Activated CD8-positive, alpha-beta memory T cell treated with anti-CD3 and anti-CD28 coated beads for 24 hours (primary cell): Measurements from ENCODE around the gene ZSWIM4.
"Not testable (repeated sequence)": the region's sequence is repeated elsewhere in the genome, so short reads cannot be mapped to it uniquely, and the experiment has no call there.

Experiments used
- DNase-seq: peaks from one replicate; pipeline ENCODE4 v3.0.0-alpha.2; 2020

ZSWIM4 gene

DNA sequence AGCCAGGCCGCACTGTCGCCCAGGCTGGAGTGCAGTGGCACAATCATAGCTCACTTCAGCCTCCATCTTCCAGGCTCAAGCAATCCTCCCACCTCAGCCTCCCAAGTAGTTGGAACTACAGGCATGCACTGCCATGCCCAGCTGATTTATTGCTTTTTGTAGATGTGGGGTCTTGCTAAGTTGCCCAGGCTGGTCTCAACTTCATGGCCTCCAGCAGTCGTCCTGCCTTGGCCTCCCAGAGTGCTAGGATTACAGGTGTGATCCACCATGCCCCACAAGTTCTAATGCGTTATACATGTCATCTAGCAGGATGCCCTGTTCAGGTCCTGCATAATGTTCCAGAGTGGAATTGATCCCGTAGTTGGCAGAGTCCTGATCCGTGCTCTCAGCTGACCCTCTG lies 16.4 kb upstream of the ZSWIM4 start:
- DNase-seq = no peak

DNA sequence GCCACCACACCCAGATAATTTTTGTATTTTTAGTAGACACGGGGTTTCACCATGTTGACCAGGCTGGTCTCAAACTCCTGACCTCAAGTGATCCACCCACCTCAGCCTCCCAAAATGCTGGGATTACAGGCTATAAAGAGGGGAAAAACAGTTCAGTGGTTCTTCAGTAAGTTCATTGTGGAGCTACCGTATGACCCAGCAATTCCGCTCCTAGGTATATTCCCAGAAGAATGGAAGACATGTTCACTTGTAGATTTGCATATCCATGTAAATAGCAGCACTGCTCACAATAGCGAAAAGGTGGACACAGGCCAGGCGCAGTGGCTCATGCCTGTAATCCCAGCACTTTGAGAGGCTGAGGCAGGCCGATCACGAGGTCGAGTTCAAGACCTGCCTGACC lies 15.4 kb upstream of the ZSWIM4 start:
- not testable (repeated sequence) for DNase-seq

GRCh38 chr19:13781547-13781946 lies 13.7 kb upstream of the ZSWIM4 start:
- DNase-seq = no peak

DNA sequence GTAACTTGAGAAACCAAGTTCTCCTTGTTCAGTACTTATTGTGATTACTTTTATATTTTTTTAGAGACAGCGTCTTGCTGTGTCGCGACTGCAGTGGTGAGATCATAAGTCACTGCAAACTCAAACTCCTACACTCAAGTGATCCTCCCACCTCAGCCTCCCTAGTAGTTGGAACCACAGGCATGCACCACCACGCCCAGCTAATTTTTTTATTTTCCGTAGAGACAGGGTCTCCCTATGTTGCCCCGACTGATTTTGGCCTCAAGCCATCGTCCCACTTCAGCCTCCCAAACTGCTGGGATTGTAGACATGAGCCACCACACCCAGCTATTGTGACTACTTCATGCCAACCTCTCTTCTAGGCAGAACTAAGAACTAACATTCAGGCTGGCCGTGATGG lies 12.7 kb upstream of the ZSWIM4 start:
- no peak for DNase-seq

DNA sequence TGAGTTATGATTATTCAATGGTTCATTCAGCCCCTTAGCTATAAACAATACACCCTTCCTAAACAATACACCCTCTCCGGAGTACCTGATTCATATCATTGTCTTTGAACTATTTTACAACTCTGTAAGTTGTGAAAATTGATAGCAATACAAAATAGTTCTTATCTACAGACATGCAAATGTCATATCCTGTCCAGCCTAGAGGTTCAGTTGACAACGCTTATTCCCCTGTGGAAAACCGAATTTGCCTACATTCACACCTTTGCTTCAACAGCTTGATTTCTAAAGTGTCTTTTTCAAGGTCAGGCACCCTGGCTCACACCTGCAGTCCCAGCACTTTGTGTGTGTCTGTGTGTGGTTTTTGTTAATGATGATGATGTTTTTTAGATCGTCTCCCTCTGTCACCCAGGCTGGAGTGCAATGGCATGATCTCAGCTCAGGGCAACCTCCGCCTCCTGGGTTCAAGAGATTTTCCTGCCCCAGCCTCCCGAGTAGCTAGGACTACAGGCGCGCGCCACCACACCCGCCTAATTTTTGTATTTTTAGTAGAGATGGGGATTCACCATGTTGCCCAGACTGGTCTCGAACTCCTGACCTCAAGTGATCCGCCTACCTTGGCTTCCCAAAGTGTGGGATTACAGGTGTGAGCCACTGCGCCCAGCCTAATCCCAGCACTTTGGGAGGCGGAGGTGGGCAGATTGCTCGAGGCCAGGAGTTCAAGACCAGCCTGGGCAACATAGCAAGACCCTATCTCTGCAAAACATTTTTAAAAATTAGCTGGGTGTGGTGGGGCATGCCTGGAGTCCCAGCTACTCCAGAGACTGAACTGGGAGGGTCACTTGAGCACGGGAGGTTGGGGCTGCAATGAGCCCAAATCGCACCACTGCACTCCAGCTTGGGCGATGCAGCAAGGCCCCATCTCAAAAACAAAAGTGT lies 11.4 kb upstream of the ZSWIM4 start:
- no peak for DNase-seq

GRCh38 chr19:13784731-13785452 lies 10.4 kb upstream of the ZSWIM4 start:
- DNase-seq = peak; percentile 88

GRCh38 chr19:13788991-13789390 lies 6.3 kb upstream of the ZSWIM4 start:
- DNase-seq = no peak

GRCh38 chr19:13790354-13790753 lies 4.9 kb upstream of the ZSWIM4 start:
- DNase-seq = no peak

DNA sequence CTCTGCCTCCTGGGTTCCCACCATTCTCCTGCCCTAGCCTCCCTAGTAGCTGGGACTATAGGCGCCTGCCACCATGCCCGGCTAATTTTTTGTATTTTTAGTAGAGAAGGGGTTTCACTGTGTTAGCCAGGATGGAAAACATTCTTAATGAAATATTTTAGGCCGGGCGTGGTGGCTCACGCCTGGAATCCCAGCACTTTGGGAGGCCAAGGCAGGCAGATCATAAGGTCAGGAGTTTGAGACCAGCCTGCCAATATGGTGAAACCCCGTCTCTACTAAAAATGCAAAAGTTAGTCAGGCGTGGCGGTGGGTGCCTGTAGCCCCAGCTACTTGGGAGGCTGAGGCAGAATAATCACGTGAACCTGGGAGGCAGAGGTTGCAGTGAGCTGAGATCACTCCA lies 1.9 kb upstream of the ZSWIM4 start:
- DNase-seq = not testable (repeated sequence)

GRCh38 chr19:13794398-13794756 lies 866 bp upstream of the ZSWIM4 start:
- DNase-seq = no peak

DNA sequence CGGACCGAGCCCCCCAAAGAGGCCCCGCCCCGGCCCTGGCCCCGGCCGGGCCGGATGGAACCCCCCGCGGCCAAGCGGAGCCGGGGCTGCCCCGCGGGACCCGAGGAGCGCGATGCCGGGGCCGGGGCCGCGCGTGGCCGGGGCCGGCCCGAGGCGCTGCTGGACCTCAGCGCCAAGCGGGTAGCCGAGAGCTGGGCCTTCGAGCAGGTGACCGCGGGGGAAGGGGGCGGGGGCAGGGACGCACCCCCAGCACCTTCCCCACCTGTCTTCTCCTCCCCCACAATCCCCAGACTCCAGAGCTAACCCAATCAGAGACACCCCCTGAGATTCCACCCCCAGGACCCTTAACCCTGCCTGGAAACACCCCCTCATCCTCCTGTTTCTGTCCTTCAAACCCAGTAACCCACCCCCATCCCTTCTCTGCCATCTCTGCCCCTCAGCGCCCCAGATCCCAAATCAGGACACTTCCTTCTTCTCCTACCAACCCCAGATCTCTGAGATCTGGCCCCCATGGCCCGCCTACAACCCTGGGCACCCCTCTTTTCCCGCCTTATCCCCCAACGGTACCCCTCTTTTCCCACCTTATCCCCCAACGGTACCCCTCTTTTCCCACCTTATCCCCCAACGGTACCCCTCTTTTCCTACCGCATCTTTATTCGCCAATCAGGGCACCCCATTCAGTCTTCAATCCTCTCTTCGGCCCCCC lies 505 bp downstream of the ZSWIM4 start:
- DNase-seq = no peak

GRCh38 chr19:13796301-13797057 lies 1.2 kb downstream of the ZSWIM4 start:
- no peak for DNase-seq

GRCh38 chr19:13797058-13797440 lies 1.8 kb downstream of the ZSWIM4 start:
- no peak for DNase-seq

GRCh38 chr19:13797870-13798269 lies 2.6 kb downstream of the ZSWIM4 start:
- DNase-seq = no peak

- no peak for DNase-seq
These were observed 4.4 kb downstream of the ZSWIM4 start for GRCh38 chr19:13799669-13800068.

DNA sequence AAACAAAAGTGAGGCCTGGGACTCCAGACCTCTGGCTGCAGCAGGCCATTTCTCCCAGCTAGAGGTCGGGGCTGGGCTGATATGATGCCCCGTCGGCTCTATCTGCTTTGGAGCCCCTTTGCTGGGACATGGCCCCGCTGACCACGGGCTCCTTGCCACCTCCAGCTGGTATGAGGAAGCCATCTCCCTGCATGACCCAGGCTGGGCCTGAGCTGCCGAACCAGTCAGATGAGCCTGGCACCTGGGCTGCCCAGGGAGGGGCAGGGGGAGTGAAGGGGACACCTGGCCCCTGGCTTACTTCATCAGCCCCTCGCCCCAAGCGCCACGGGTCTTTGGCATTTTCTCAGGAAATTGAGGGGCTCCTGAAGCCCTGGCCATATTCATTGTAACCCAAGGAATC lies 7.8 kb downstream of the ZSWIM4 start:
- no peak for DNase-seq

DNA sequence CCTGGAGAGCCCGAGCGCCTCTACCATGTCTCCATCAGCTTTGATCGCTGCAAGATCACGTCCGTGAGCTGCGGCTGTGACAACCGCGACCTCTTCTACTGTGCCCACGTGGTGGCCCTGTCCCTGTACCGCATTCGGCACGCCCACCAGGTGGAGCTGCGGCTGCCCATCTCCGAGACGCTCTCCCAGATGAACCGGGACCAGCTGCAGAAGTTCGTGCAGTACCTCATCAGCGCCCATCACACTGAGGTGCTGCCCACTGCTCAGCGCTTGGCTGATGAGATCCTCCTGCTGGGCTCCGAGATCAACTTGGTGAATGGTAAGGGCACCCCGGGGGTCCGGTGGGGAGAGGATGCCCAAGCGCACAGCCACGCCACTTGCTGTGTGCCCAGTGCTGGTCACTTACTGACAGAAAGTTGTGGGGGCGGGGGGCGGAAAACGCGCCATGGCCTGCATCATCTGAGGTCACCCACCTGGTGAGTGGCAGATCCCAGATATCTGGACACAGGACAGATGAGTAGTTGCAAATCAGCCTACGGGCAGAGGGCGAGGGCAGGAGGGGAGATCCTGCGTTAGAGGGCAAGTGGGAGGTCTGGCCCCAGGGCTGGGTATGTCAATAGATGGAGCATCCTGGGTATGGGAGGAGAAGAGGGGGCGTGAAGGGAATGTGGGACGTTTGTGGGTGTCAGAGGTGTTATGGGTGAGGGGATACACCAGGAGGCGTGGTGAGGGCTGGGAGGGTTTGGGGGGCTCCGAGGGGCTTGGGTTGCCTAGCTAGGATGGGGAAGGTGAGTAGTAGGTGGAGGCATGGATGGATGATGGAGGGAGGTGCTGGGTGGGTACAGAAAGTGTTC lies 9.8 kb downstream of the ZSWIM4 start:
- no peak for DNase-seq

DNA sequence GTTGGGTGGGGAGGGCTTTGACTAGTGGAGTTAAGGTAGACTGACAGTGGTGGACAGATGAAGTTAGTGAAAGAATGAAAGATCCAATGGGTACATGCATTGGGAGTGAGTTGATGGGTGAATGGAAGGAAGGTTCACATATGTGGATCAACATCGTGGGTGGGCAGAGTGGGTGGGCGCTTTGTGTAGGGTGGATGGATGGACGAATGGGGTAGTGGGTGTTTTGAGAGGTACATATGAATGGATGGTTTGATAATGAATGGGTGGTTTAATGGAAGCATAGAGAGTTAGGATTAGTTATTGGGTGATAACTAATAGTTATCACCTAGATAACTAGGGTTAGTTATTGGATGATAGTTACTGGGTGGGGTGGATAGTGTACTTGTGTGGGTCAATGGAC lies 11.5 kb downstream of the ZSWIM4 start:
- DNase-seq = no peak

DNA sequence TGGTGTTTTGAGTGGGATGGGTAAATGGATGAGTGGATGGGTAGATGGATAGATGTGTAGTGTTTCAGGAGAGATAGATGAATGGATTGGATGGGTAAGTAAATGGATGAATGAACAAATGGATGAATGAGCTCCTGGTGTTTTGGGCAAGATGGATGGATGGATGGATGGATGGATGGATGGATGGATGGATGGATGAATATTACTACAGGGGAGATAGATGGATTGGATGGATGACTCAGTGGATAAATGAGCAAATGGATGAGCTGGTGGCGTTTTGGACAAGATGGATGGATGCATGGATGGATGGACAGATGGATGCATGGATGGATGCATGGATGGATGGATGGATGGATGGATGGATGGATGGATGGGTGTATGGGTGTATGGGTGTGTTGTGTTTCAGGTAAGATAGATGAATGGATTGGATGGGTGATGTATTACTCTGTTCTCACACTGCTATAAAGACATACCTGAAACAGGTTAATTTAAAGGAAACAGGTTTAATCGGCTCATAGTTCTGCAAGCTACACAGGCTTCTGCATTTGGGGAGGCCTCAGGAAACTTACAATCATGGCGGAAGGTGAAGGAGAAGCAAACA lies 12.3 kb downstream of the ZSWIM4 start:
- no peak for DNase-seq

GRCh38 chr19:13808856-13809255 lies 13.6 kb downstream of the ZSWIM4 start:
- DNase-seq = no peak

- DNase-seq = no peak
These were observed 17.3 kb downstream of the ZSWIM4 start for GRCh38 chr19:13812544-13812943.

GRCh38 chr19:13813147-13813546 lies 17.9 kb downstream of the ZSWIM4 start:
- no peak for DNase-seq
